GM12891 (cell line): ENCODE results near the gene LRP5.

Experiments used
- POLR2A ChIP-seq: IDR thresholded peaks from 2 replicates; pipeline ENCODE4 v1.6.1; 2011; ENCODE audit warnings: low read depth, low read length, control low read depth
- POLR2AphosphoS5 ChIP-seq: IDR thresholded peaks from 2 replicates; pipeline ENCODE4 v1.6.1; 2011; ENCODE audit warnings: low read depth, low read length, control low read depth
- POU2F2 ChIP-seq: IDR thresholded peaks from 2 replicates; pipeline ENCODE4 v1.6.1; 2011; ENCODE audit warnings: low read depth, mild to moderate bottlenecking, control low read depth, low read length, moderate library complexity
- TAF1 ChIP-seq: IDR thresholded peaks from 2 replicates; pipeline ENCODE4 v1.6.1; 2011; ENCODE audit warnings: low read depth, low read length, control low read depth

GRCh38 chr11:68324241-68324640 is 11.8 kb downstream of the LRP5 start:
- TF ChIP-seq POLR2A (no peak), POLR2AphosphoS5 (no peak), TAF1 (no peak), POU2F2 (no peak)
